ENCODE data around the gene SEZ6L2. TPM values are rescaled to one million over a fixed set of nuclear protein-coding genes. Genes with fewer than 3 reads are reported as not detected.

The SEZ6L2 gene
- polyA plus RNA-seq, 1 experiment = 19.3 TPM

- POLR2A ChIA-PET = no interaction called here
- TF ChIP-seq, protein P1, sequence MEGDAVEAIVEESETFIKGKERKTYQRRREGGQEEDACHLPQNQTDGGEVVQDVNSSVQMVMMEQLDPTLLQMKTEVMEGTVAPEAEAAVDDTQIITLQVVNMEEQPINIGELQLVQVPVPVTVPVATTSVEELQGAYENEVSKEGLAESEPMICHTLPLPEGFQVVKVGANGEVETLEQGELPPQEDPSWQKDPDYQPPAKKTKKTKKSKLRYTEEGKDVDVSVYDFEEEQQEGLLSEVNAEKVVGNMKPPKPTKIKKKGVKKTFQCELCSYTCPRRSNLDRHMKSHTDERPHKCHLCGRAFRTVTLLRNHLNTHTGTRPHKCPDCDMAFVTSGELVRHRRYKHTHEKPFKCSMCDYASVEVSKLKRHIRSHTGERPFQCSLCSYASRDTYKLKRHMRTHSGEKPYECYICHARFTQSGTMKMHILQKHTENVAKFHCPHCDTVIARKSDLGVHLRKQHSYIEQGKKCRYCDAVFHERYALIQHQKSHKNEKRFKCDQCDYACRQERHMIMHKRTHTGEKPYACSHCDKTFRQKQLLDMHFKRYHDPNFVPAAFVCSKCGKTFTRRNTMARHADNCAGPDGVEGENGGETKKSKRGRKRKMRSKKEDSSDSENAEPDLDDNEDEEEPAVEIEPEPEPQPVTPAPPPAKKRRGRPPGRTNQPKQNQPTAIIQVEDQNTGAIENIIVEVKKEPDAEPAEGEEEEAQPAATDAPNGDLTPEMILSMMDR (IDR thresholded peaks at IDR 0.05; ENCODE audit: insufficient read depth, low read depth, low read length) = no peak
- no peak for DNase-seq (ENCODE audit: low read depth)
- H3K36me3 ChIP-seq (ENCODE audit: control insufficient read depth, insufficient read depth, low read length) = peaks cover 17% of the 10 kb centered on the region
- no peak overlapping the region for H3K4me3 ChIP-seq (ENCODE audit: low read depth, low read length)
- CTCF ChIA-PET = interaction anchor here (0.7 to 11.3 kb wide), 4 partner anchors 10 to 21 kb away, joined by 3 to 81 read pairs (median 3); partner anchors contain the start of gene PAGR1
- no peaks in the 10 kb centered on the region for H3K27me3 ChIP-seq (ENCODE audit: control insufficient read depth, insufficient read depth, low read length)
Observed at GRCh38 chr16:29826342-29826695, 73.0 kb downstream of the SEZ6L2 start.

DNA sequence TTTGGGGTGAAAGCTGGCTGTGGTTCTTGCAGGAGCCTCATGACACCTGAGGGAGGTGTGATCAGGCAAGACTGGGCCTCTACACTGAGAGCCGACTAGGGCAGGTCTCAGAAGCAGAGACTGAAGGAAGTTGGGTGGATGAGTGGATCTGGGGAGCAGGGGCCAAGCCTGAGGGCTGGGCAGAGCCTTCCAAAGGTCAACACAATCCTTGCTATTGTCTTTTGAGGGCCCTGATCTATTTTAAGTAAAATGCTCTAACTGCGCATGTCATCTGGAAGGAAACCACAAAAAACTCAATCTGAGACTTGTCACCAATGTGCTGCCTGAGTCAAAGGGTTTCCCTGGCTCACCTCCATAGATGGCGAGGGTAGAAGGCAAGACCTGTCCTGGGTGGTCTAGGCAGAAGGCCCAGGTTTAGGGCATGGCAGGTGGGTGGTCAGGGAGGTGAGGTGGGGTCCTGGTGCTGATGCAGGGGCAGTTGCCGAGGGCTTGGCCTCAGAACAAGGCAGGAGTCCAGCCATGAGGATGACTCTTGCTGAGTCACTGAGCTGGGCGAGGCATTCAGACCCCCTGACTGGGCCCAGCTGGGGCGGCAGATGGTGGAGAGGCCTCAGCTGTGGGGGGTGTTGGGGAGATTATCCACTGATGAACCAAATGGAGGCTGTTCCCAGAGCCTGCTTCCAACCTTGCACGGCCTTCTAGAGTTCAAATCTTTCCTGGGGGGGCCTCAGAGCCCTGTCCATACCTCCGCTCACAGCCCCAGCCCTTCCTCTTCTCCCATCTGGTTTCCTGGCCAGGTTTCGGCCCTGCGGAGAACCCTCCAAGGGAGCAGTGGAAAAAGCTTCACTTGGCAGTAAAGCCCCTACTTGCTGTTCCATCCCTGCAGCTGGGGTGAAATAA, 74.0 kb downstream of the SEZ6L2 start:
- POLR2A ChIA-PET = interaction anchor here (0.8 kb wide), 1 partner anchor 15 kb away, joined by 4 read pairs; no protein-coding TSS in a partner anchor
- H3K27me3 ChIP-seq (ENCODE audit: control insufficient read depth, insufficient read depth, low read length) = no peaks in the 10 kb centered on the region
- TF ChIP-seq, protein P1 (IDR thresholded peaks at IDR 0.05; ENCODE audit: insufficient read depth, low read depth, low read length) = no peak
- CTCF ChIA-PET = interaction anchor here (0.7 to 11.3 kb wide), 5 partner anchors 10 to 22 kb away, joined by 3 to 81 read pairs (median 4); partner anchors contain the start of gene PAGR1
- no peak for DNase-seq (ENCODE audit: low read depth)
- peaks cover 10% of the 10 kb centered on the region for H3K36me3 ChIP-seq (ENCODE audit: control insufficient read depth, insufficient read depth, low read length)
- no peak overlapping the region for H3K4me3 ChIP-seq (ENCODE audit: low read depth, low read length)

DNA sequence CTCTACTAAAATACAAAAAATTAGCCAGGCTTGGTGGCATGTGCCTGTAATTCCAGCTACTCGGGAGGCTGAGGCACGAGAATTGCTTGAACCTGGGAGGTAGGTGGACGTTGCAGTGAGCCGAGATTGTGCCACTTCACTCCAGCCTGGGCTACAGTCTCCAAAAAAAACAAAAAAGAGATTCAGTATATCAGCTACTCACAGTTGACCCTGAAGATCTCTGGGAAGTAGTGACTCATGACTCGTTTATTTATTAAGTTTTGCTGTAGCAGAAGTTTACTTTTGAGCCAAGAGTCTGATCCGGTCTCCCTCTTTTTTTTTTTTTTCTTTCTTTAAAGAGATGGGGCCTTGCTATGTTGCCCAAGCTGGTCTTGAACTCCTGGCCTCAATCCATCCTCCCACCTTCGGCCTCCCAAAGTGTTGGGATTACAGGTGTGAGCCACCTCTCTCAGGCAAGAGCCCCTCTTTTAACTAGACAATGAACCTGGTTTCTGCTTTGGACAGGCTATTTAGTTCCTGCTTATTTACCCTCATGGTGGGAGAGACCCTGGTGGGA, 74.7 kb downstream of the SEZ6L2 start:
- no peak overlapping the region for H3K4me3 ChIP-seq (ENCODE audit: low read depth, low read length)
- POLR2A ChIA-PET = interaction anchor here (0.7 to 0.8 kb wide), 3 partner anchors 14 to 41 kb away, joined by 4 to 15 read pairs (median 6); no protein-coding TSS in a partner anchor
- TF ChIP-seq, protein P1 (IDR thresholded peaks at IDR 0.05; ENCODE audit: insufficient read depth, low read depth, low read length) = no peak

GRCh38 chr16:29821643-29822115, 77.7 kb downstream of the SEZ6L2 start:
- peaks cover 9% of the 10 kb centered on the region for H3K36me3 ChIP-seq (ENCODE audit: control insufficient read depth, insufficient read depth, low read length)
- TF ChIP-seq, protein P1 (IDR thresholded peaks at IDR 0.05; ENCODE audit: insufficient read depth, low read depth, low read length) = no peak
- H3K4me3 ChIP-seq (ENCODE audit: low read depth, low read length) = peak overlapping the region; percentile 80
- ChIA-PET POLR2A (interaction anchor here (0.6 kb wide), 1 partner anchor 237 kb away, joined by 3 read pairs; no protein-coding TSS in a partner anchor), CTCF (interaction anchor here (3.0 to 11.3 kb wide), 2 partner anchors 14 to 26 kb away, joined by 15 to 81 read pairs; partner anchors contain the start of gene MAZ)
- peak; percentile 44 for DNase-seq (ENCODE audit: low read depth)
- no peaks in the 10 kb centered on the region for H3K27me3 ChIP-seq (ENCODE audit: control insufficient read depth, insufficient read depth, low read length)

More for the DNA sequence above, 74.7 kb downstream of the SEZ6L2 start:
- peak; percentile 49 for DNase-seq (ENCODE audit: low read depth)
- CTCF ChIA-PET = interaction anchor here (0.6 to 11.3 kb wide), 5 partner anchors 9 to 41 kb away, joined by 3 to 81 read pairs (median 4); partner anchors contain the start of gene PAGR1
- peaks cover 5% of the 10 kb centered on the region for H3K36me3 ChIP-seq (ENCODE audit: control insufficient read depth, insufficient read depth, low read length)
- H3K27me3 ChIP-seq (ENCODE audit: control insufficient read depth, insufficient read depth, low read length) = no peaks in the 10 kb centered on the region

Other genes starting within 250 kb of the SEZ6L2 start
- 0.04 TPM in 1 of 2 replicates, not detected in the other for gene SPN, start 236.3 kb downstream of the SEZ6L2 start, polyA plus RNA-seq (2011; rRNA removed)
- gene QPRT, start 220.4 kb downstream of the SEZ6L2 start, polyA plus RNA-seq (2011; rRNA removed) = 4.2 and 4.7 TPM in 2 replicates
- gene C16orf54, start 153.6 kb downstream of the SEZ6L2 start, polyA plus RNA-seq (2011; rRNA removed) = not detected in 2 replicates
- gene ZG16, start 121.3 kb downstream of the SEZ6L2 start, polyA plus RNA-seq (2011; rRNA removed) = not detected in 2 replicates
- 43.0 and 68.3 TPM in 2 replicates for gene KIF22, start 108.8 kb downstream of the SEZ6L2 start, polyA plus RNA-seq (2011; rRNA removed)
- gene MAZ, start 93.0 kb downstream of the SEZ6L2 start, polyA plus RNA-seq (2011; rRNA removed) = 105 and 172 TPM in 2 replicates
- gene PRRT2, start 87.4 kb downstream of the SEZ6L2 start, polyA plus RNA-seq (2011; rRNA removed) = 4.5 and 7.6 TPM in 2 replicates
- gene PAGR1, start 83.4 kb downstream of the SEZ6L2 start, polyA plus RNA-seq (2011; rRNA removed) = 13.9 and 15.6 TPM in 2 replicates
- gene MVP, start 79.1 kb downstream of the SEZ6L2 start, polyA plus RNA-seq (2011; rRNA removed) = 219 and 368 TPM in 2 replicates
- gene CDIPT, start 36.3 kb downstream of the SEZ6L2 start, polyA plus RNA-seq (2011; rRNA removed) = 148 and 225 TPM in 2 replicates
- 4.4 and 6.9 TPM in 2 replicates for gene ASPHD1, start 938 bp upstream of the SEZ6L2 start, polyA plus RNA-seq (2011; rRNA removed)
- 8.2 and 12.3 TPM in 2 replicates for gene KCTD13, start 26.7 kb upstream of the SEZ6L2 start, polyA plus RNA-seq (2011; rRNA removed)
- gene TMEM219, start 62.5 kb upstream of the SEZ6L2 start, polyA plus RNA-seq (2011; rRNA removed) = 112 and 146 TPM in 2 replicates
- 17.4 and 24.3 TPM in 2 replicates for gene TAOK2, start 74.3 kb upstream of the SEZ6L2 start, polyA plus RNA-seq (2011; rRNA removed)
- gene HIRIP3, start 96.1 kb upstream of the SEZ6L2 start, polyA plus RNA-seq (2011; rRNA removed) = 7.7 and 9.6 TPM in 2 replicates
- gene INO80E, start 96.7 kb upstream of the SEZ6L2 start, polyA plus RNA-seq (2011; rRNA removed) = 34.5 and 35.6 TPM in 2 replicates
- 0.26 and 0.64 TPM in 2 replicates for gene DOC2A, start 111.5 kb upstream of the SEZ6L2 start, polyA plus RNA-seq (2011; rRNA removed)
- gene C16orf92, start 123.6 kb upstream of the SEZ6L2 start, polyA plus RNA-seq (2011; rRNA removed) = not detected in 2 replicates
- gene TLCD3B, start 131.7 kb upstream of the SEZ6L2 start, polyA plus RNA-seq (2011; rRNA removed) = 0.06 and 0.13 TPM in 2 replicates
- 754 and 1,788 TPM in 2 replicates for gene ALDOA, start 166.2 kb upstream of the SEZ6L2 start, polyA plus RNA-seq (2011; rRNA removed)
- gene PPP4C, start 176.4 kb upstream of the SEZ6L2 start, polyA plus RNA-seq (2011; rRNA removed) = 143 and 209 TPM in 2 replicates
- gene TBX6, start 192.4 kb upstream of the SEZ6L2 start, polyA plus RNA-seq (2011; rRNA removed) = 0.04 TPM in 2 replicates
- gene YPEL3, start 196.7 kb upstream of the SEZ6L2 start, polyA plus RNA-seq (2011; rRNA removed) = 34.6 and 49.1 TPM in 2 replicates
- gene GDPD3, start 214.0 kb upstream of the SEZ6L2 start, polyA plus RNA-seq (2011; rRNA removed) = 1.2 and 2.0 TPM in 2 replicates
- 94.8 and 168 TPM in 2 replicates for gene MAPK3, start 223.7 kb upstream of the SEZ6L2 start, polyA plus RNA-seq (2011; rRNA removed)